Measurements from ENCODE around the gene CTNNBL1.

DNA sequence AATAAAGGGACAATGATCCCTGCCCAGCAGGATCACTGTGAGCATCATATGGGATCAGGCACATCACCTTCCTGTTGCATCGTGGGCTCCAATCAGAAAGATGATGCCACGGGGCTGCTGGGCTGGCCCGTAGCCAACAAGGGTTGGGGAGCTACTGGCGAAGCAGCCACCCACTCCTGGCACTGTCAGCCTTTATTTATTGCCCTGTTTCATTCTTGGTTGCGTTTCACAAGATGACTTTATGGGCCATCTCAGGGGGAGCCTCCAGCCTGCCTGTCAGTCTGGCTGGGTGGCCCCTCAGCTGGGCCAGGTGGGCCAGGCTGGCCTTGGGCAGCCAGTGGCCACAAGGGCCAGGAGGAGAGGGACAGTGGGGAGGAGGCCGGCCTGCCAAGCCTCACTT, 226.4 kb downstream of the CTNNBL1 start:
- TF ChIP-seq EP300 (IDR thresholded peaks at IDR 0.05) (no peak), POLR2AphosphoS5 (IDR thresholded peaks at IDR 0.05) (no peak)
- TF ChIP-seq, protein P1, sequence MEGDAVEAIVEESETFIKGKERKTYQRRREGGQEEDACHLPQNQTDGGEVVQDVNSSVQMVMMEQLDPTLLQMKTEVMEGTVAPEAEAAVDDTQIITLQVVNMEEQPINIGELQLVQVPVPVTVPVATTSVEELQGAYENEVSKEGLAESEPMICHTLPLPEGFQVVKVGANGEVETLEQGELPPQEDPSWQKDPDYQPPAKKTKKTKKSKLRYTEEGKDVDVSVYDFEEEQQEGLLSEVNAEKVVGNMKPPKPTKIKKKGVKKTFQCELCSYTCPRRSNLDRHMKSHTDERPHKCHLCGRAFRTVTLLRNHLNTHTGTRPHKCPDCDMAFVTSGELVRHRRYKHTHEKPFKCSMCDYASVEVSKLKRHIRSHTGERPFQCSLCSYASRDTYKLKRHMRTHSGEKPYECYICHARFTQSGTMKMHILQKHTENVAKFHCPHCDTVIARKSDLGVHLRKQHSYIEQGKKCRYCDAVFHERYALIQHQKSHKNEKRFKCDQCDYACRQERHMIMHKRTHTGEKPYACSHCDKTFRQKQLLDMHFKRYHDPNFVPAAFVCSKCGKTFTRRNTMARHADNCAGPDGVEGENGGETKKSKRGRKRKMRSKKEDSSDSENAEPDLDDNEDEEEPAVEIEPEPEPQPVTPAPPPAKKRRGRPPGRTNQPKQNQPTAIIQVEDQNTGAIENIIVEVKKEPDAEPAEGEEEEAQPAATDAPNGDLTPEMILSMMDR (IDR thresholded peaks at IDR 0.05): no peak

All from esophagus muscularis mucosa (tissue), 4 donors.